ENCODE results near the gene FNBP1.

GRCh38 chr9:129900263-129901027 lies 142.5 kb downstream of the FNBP1 start:
- TF ChIP-seq CTCF (IDR thresholded peaks at IDR 0.05; ENCODE audit: low read depth, low read length, poor library complexity, severe bottlenecking) (no peak), EZH2phosphoT487 (IDR thresholded peaks at IDR 0.05; ENCODE audit: borderline replicate concordance, low read length) (no peak)

Data from DOHH2 (cell line).